ENCODE measurements around the gene ORM2. TPM values are rescaled to one million over a fixed set of nuclear protein-coding genes. Genes with fewer than 3 reads are reported as not detected.

Gene ORM2
- total RNA-seq, 4 donors from 2014 or later, result 9.5 TPM; not detected in 3

DNA sequence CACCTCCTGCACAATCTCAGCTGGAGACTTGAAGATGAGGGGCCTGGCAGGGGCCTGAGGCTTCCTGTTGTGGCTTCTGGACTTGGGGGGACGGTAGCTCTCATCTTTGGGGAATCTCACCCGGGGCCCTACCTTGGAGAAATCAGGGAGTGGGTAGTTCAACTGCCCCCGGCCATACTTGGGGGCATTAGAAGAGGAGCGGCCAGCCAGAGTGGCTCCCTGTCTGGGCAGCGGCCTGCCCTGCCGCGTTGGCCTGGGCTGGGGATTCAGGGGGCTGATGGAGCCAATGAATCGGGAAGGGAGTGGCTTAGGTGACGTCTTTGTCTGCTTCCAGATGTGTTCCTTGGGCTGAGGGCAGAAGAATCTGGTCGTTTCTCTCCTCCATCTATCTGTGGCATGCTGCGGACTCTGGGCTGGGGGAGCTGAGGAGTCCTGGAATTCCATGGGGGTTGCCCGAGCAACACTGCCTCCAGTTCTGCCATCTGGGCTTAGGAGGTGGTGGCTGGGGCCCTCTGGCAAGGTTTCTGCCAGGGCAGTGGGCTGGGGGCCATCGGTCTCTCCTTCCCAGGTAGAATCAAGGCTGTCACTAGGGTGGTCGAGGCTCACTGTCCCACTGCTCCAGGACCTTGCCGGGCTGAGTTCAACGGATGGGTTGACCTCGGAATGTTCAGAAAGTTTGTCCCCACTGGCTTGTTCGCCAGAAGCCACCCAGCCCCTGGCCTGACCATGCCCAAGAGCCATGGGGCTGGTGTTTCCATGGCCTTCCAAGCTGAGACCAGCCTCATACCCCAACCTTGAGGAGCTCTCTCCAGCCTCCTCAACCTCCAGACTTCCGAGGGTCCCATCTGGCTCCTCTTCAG lies 47.1 kb downstream of the ORM2 start:
- Histone ChIP-seq H3K9me3 (no peaks in the 10 kb centered on the region), H3K36me3 (peaks cover 32% of the 10 kb centered on the region), H3K27ac (no peak overlapping the region), H3K4me1 (peaks cover 16% of the 10 kb centered on the region), H3K4me3 (no peak overlapping the region), H3K27me3 (no peaks in the 10 kb centered on the region)
- no peak for DNase-seq (ENCODE audit: low spot score in 2 of 2)
- TF ChIP-seq POLR2AphosphoS5 (IDR thresholded peaks at IDR 0.05) (no peak), POLR2A (IDR thresholded peaks at IDR 0.05) (no peak), EP300 (IDR thresholded peaks at IDR 0.05) (no peak)
- TF ChIP-seq, protein P1, sequence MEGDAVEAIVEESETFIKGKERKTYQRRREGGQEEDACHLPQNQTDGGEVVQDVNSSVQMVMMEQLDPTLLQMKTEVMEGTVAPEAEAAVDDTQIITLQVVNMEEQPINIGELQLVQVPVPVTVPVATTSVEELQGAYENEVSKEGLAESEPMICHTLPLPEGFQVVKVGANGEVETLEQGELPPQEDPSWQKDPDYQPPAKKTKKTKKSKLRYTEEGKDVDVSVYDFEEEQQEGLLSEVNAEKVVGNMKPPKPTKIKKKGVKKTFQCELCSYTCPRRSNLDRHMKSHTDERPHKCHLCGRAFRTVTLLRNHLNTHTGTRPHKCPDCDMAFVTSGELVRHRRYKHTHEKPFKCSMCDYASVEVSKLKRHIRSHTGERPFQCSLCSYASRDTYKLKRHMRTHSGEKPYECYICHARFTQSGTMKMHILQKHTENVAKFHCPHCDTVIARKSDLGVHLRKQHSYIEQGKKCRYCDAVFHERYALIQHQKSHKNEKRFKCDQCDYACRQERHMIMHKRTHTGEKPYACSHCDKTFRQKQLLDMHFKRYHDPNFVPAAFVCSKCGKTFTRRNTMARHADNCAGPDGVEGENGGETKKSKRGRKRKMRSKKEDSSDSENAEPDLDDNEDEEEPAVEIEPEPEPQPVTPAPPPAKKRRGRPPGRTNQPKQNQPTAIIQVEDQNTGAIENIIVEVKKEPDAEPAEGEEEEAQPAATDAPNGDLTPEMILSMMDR (IDR thresholded peaks at IDR 0.05), result no peak
- WGBS, result 86% methylated on average over 17 of the region's 19 CpGs

DNA sequence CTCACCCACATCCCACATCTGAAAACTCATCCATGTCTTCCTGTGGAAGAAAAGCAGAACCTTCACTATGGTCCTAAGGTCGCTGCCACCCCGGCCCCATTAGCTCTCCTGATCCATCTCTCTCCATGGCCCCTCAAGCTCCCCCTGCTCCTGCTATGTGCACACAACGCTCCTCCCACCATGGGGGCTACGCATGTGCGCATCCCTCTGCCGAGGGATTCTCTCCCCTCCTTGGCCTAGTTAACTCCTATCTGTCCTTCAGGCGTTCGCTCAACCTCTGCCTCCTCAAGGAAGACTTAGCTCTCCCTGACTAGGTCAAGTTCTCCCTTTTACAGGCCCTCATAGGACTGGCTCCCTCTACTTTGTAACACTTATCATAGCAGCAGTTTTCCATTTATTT lies 48.3 kb downstream of the ORM2 start:
- peaks cover 32% of the 10 kb centered on the region for H3K36me3 ChIP-seq
- H3K27ac ChIP-seq, result no peak overlapping the region
- DNase-seq (ENCODE audit: low spot score in 2 of 2), result no peak
- 91% methylated on average over 8 of the region's 8 CpGs for whole genome bisulfite sequencing
- no peaks in the 10 kb centered on the region for H3K27me3 ChIP-seq
- H3K4me3 ChIP-seq, result no peak overlapping the region
- no peaks in the 10 kb centered on the region for H3K9me3 ChIP-seq
- TF ChIP-seq, protein P1 (IDR thresholded peaks at IDR 0.05), result no peak
- TF ChIP-seq POLR2A (IDR thresholded peaks at IDR 0.05), result no peak
- no peak for TF ChIP-seq POLR2AphosphoS5 (IDR thresholded peaks at IDR 0.05)
- no peak for TF ChIP-seq EP300 (IDR thresholded peaks at IDR 0.05)
- H3K4me1 ChIP-seq, result peaks cover 16% of the 10 kb centered on the region

DNA sequence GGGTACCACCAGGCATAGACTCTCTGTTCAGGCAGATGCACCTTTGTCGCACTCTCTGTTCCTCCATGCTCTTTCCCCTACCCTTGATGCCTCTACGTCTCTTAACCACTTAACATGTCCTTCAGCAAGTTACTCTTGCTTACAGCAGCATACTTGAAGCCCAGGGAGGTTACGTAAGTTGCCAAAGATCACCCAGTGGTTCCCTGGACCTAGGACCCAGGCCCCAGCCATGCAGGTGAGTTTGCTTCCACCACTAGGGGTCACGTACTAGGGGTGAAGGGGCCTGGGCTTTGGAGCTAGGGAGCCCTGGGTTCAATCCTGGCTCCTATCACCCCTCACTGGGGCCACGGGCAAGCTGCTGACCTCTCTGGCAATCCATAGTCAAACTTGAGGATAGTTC lies 49.2 kb downstream of the ORM2 start:
- TF ChIP-seq POLR2A (IDR thresholded peaks at IDR 0.05) (no peak), EP300 (IDR thresholded peaks at IDR 0.05) (no peak), POLR2AphosphoS5 (IDR thresholded peaks at IDR 0.05) (no peak)
- TF ChIP-seq, protein P1 (IDR thresholded peaks at IDR 0.05), result no peak
- DNase-seq (ENCODE audit: low spot score in 2 of 2), result no peak
- Histone ChIP-seq H3K4me1 (peaks cover 21% of the 10 kb centered on the region), H3K27me3 (no peaks in the 10 kb centered on the region), H3K4me3 (no peak overlapping the region), H3K9me3 (no peaks in the 10 kb centered on the region), H3K36me3 (peaks cover 25% of the 10 kb centered on the region), H3K27ac (no peak overlapping the region)
- WGBS, result 99% methylated on average over 4 of the region's 5 CpGs

Other genes starting within 250 kb of the ORM2 start
- 1 to 10 TPM; 1.1 to 3.1 (median 2.1) TPM for gene KIF12, start 230.6 kb upstream of the ORM2 start, total RNA-seq
- 10 to 100 TPM; 14.2 to 32.9 (median 20.7) TPM for gene COL27A1, start 174.3 kb upstream of the ORM2 start, total RNA-seq
- 10 to 100 TPM in 1 of 4 donors, not detected in 3; 59.2 TPM for gene ORM1, start 6.8 kb upstream of the ORM2 start, total RNA-seq
- 10 to 100 TPM; 10.5 to 27.1 (median 14.4) TPM for gene AKNA, start 58.1 kb downstream of the ORM2 start, total RNA-seq
- 10 to 100 TPM in 3 of 4 donors, 1 to 10 TPM in 1; 7.7 to 25.9 (median 14.8) TPM for gene WHRN, start 175.6 kb downstream of the ORM2 start, total RNA-seq

All from suprapubic skin (tissue), 4 donors.